Measurements from ENCODE around the gene CDK14. TPM values are rescaled to one million over a fixed set of nuclear protein-coding genes. Genes with fewer than 3 reads are reported as not detected.

CDK14 gene
- polyA plus RNA-seq, 1 donor from 2014 or later, result 25.1 TPM

DNA sequence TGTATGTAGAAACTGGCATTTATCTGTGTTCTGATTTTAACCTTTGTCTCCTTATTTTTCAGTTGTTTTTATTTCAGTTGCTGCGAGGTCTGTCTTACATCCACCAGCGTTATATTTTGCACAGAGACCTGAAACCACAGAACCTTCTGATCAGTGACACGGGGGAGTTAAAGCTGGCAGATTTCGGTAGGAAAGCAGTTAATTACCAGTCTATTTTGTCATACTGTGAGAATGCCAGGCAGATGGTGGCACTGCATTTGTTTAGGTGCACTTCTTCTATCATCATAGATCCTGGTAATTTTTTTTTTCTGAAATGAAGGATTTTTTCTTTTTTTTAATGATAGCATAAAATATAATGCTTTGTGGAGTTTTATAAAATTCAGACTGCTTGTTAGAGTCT is 321.4 kb downstream of the CDK14 start:
- H3K9me2 ChIP-seq (ENCODE audit: insufficient read depth, low read length), result no peaks in the 10 kb centered on the region
- no peak overlapping the region for H2AFZ ChIP-seq (ENCODE audit: low read depth, low read length)
- no peak overlapping the region for H3K9ac ChIP-seq (ENCODE audit: low read length)
- no peaks in the 10 kb centered on the region for H3F3A ChIP-seq (ENCODE audit: insufficient read depth, low read length, poor library complexity, severe bottlenecking)
- no peak for TF ChIP-seq RAD21 (conservative IDR thresholded peaks at IDR 0.05)
- TF ChIP-seq, protein P1, sequence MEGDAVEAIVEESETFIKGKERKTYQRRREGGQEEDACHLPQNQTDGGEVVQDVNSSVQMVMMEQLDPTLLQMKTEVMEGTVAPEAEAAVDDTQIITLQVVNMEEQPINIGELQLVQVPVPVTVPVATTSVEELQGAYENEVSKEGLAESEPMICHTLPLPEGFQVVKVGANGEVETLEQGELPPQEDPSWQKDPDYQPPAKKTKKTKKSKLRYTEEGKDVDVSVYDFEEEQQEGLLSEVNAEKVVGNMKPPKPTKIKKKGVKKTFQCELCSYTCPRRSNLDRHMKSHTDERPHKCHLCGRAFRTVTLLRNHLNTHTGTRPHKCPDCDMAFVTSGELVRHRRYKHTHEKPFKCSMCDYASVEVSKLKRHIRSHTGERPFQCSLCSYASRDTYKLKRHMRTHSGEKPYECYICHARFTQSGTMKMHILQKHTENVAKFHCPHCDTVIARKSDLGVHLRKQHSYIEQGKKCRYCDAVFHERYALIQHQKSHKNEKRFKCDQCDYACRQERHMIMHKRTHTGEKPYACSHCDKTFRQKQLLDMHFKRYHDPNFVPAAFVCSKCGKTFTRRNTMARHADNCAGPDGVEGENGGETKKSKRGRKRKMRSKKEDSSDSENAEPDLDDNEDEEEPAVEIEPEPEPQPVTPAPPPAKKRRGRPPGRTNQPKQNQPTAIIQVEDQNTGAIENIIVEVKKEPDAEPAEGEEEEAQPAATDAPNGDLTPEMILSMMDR (IDR thresholded peaks at IDR 0.05; ENCODE audit: poor library complexity, severe bottlenecking), result no peak
- no peak for TF ChIP-seq MXI1 (conservative IDR thresholded peaks at IDR 0.05; ENCODE audit: poor library complexity, severe bottlenecking)
- TF ChIP-seq POLR2AphosphoS5 (IDR thresholded peaks at IDR 0.05), result no peak
- TF ChIP-seq TAF1 (IDR thresholded peaks at IDR 0.05; ENCODE audit: low read depth), result no peak
- TF ChIP-seq EZH2 (IDR thresholded peaks at IDR 0.05; ENCODE audit: borderline replicate concordance, insufficient read depth, low read length, poor library complexity, severe bottlenecking), result no peak
- TF ChIP-seq, protein P2, sequence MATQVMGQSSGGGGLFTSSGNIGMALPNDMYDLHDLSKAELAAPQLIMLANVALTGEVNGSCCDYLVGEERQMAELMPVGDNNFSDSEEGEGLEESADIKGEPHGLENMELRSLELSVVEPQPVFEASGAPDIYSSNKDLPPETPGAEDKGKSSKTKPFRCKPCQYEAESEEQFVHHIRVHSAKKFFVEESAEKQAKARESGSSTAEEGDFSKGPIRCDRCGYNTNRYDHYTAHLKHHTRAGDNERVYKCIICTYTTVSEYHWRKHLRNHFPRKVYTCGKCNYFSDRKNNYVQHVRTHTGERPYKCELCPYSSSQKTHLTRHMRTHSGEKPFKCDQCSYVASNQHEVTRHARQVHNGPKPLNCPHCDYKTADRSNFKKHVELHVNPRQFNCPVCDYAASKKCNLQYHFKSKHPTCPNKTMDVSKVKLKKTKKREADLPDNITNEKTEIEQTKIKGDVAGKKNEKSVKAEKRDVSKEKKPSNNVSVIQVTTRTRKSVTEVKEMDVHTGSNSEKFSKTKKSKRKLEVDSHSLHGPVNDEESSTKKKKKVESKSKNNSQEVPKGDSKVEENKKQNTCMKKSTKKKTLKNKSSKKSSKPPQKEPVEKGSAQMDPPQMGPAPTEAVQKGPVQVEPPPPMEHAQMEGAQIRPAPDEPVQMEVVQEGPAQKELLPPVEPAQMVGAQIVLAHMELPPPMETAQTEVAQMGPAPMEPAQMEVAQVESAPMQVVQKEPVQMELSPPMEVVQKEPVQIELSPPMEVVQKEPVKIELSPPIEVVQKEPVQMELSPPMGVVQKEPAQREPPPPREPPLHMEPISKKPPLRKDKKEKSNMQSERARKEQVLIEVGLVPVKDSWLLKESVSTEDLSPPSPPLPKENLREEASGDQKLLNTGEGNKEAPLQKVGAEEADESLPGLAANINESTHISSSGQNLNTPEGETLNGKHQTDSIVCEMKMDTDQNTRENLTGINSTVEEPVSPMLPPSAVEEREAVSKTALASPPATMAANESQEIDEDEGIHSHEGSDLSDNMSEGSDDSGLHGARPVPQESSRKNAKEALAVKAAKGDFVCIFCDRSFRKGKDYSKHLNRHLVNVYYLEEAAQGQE (IDR thresholded peaks at IDR 0.05; ENCODE audit: borderline replicate concordance), result no peak
- no peak for TF ChIP-seq SMC3 (conservative IDR thresholded peaks at IDR 0.05; ENCODE audit: poor library complexity)
- no peak for TF ChIP-seq EP300 (conservative IDR thresholded peaks at IDR 0.05; ENCODE audit: poor library complexity, severe bottlenecking)
- H3K79me2 ChIP-seq (replicated peaks; ENCODE audit: insufficient read depth, low read length), result no peaks in the 10 kb centered on the region
- no peaks in the 10 kb centered on the region for H3K36me3 ChIP-seq (ENCODE audit: insufficient read depth, low read length)
- no peak overlapping the region for H3K4me3 ChIP-seq (ENCODE audit: low read length)
- H3K9me3 ChIP-seq (ENCODE audit: low read length), result no peaks in the 10 kb centered on the region
- H3K27me3 ChIP-seq (ENCODE audit: insufficient read depth, low read depth, low read length), result no peaks in the 10 kb centered on the region
- H3K27ac ChIP-seq (ENCODE audit: low read length), result no peak overlapping the region
- no peaks in the 10 kb centered on the region for H4K20me1 ChIP-seq (ENCODE audit: insufficient read depth)
- H3K4me2 ChIP-seq (ENCODE audit: low read length), result no peak overlapping the region

DNA sequence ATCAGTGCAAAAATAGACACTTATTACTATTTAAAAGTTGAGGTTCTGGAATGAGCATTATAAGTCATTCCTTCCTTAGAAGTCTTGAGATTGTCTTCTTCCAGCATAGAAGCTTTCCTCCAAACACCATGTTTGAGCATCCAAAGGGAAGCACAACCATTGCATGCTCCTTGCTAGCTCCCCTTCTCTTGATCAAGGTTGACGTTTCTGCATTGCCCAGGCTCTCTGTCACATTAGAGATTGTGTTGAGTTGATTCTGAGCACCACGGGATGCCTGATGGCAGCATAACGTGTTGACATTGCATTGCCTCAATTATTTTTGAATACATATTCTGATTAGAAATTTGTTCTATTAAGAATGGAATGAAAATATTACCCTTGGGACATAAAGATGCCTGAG is 322.2 kb downstream of the CDK14 start:
- Histone ChIP-seq H3F3A (ENCODE audit: insufficient read depth, low read length, poor library complexity, severe bottlenecking) (no peaks in the 10 kb centered on the region), H2AFZ (ENCODE audit: low read depth, low read length) (no peak overlapping the region), H3K79me2 (replicated peaks; ENCODE audit: insufficient read depth, low read length) (no peaks in the 10 kb centered on the region), H3K36me3 (ENCODE audit: insufficient read depth, low read length) (no peaks in the 10 kb centered on the region), H3K9me3 (ENCODE audit: low read length) (no peaks in the 10 kb centered on the region), H4K20me1 (ENCODE audit: insufficient read depth) (no peaks in the 10 kb centered on the region), H3K27ac (ENCODE audit: low read length) (no peak overlapping the region), H3K4me2 (ENCODE audit: low read length) (no peak overlapping the region), H3K9ac (ENCODE audit: low read length) (no peak overlapping the region), H3K27me3 (ENCODE audit: insufficient read depth, low read depth, low read length) (no peaks in the 10 kb centered on the region), H3K4me3 (ENCODE audit: low read length) (no peak overlapping the region), H3K9me2 (ENCODE audit: insufficient read depth, low read length) (no peaks in the 10 kb centered on the region)
- TF ChIP-seq POLR2AphosphoS5 (IDR thresholded peaks at IDR 0.05), result no peak
- no peak for TF ChIP-seq MXI1 (conservative IDR thresholded peaks at IDR 0.05; ENCODE audit: poor library complexity, severe bottlenecking)
- no peak for TF ChIP-seq TAF1 (IDR thresholded peaks at IDR 0.05; ENCODE audit: low read depth)
- no peak for TF ChIP-seq SMC3 (conservative IDR thresholded peaks at IDR 0.05; ENCODE audit: poor library complexity)
- TF ChIP-seq, protein P1 (IDR thresholded peaks at IDR 0.05; ENCODE audit: poor library complexity, severe bottlenecking), result no peak
- TF ChIP-seq, protein P2 (IDR thresholded peaks at IDR 0.05; ENCODE audit: borderline replicate concordance), result no peak
- no peak for TF ChIP-seq RAD21 (conservative IDR thresholded peaks at IDR 0.05)
- TF ChIP-seq EP300 (conservative IDR thresholded peaks at IDR 0.05; ENCODE audit: poor library complexity, severe bottlenecking), result no peak
- TF ChIP-seq EZH2 (IDR thresholded peaks at IDR 0.05; ENCODE audit: borderline replicate concordance, insufficient read depth, low read length, poor library complexity, severe bottlenecking), result no peak
